Tibial nerve (tissue), 4 donors: Measurements from ENCODE around the gene MAPK10. TPM values are rescaled to one million over a fixed set of nuclear protein-coding genes. Genes with fewer than 3 reads are reported as not detected.

ENCODE experiments used
- DNase-seq, 2 donors: peaks; one replicate each; pipeline ENCODE4 v3.0.0-alpha.2; 2019; ENCODE audit warnings: low spot score in 2 of 2
- H3K27ac ChIP-seq, 4 donors: fragments of 200-600 bp; sonication (generic) in 3 of 4; one replicate each; pipeline ENCODE4 v1.5.1; 2017 to 2019; ENCODE audit warnings: mild to moderate bottlenecking in 1 of 4
- H3K27me3 ChIP-seq, 2 donors: fragments of 200-600 bp; sonication (generic) in 1 of 2; one replicate each; pipeline versions ENCODE4 v1.5.1 to v1.6.0; 2017 to 2019
- H3K36me3 ChIP-seq, 3 donors: fragments of 200-600 bp; sonication (generic); one replicate each; pipeline ENCODE4 v1.5.1; 2018 to 2019
- H3K4me1 ChIP-seq, 4 donors: fragments of 200-600 bp; sonication (generic) in 3 of 4; one replicate each; pipeline ENCODE4 v1.5.1; 2017 to 2019
- H3K4me3 ChIP-seq, 4 donors: fragments of 200-600 bp; sonication (generic) in 3 of 4; one replicate each; pipeline ENCODE4 v1.5.1; 2017 to 2019; ENCODE audit warnings: mild to moderate bottlenecking in 1 of 4, moderate library complexity in 1 of 4
- H3K9me3 ChIP-seq, 4 donors: fragments of 200-600 bp; sonication (generic) in 3 of 4; one replicate each; pipeline ENCODE4 v1.5.1; 2017 to 2019
- EP300 ChIP-seq, 2 donors: sonication (generic); formaldehyde crosslinking; IDR thresholded peaks; one replicate each; pipeline ENCODE4 v1.6.1; 2017; ENCODE audit warnings: antibody characterized with exemption in 2 of 2, mild to moderate bottlenecking in 1 of 2
- POLR2A ChIP-seq, 2 donors: fragments of 450-650 bp; IDR thresholded peaks; one replicate each; pipeline ENCODE4 v1.6.1; 2017; ENCODE audit warnings: antibody characterized with exemption in 2 of 2, mild to moderate bottlenecking in 2 of 2, moderate library complexity in 2 of 2
- WGBS, 2 donors: methylation state at CpG; one replicate each; pipeline ENCODE4 v1.1.5; 2018; 5-methylcytosine and 5-hydroxymethylcytosine counted together
- total RNA-seq, 4 donors: library from RNA; depleted of rRNA; stranded (reverse); fragments of >200 nt; gene quantifications; one replicate each; pipeline ENCODE4 v1.1.0, GENCODE V29; 2016
- TF ChIP-seq, protein P1 (sequence below), 5 experiments: fragments of 200-600 bp in 3 of 5; fragments of 450-650 bp in 2 of 5; sonication (generic) in 3 of 5; IDR thresholded peaks; one replicate each; pipeline ENCODE4 v1.5.1; 2016 to 2019; ENCODE audit warnings: antibody characterized with exemption in 5 of 5, mild to moderate bottlenecking in 3 of 5, moderate library complexity in 2 of 5

The MAPK10 gene
- total RNA-seq, 4 donors from 2014 or later: 20.7 to 34.5 (median 28.0) TPM

GRCh38 chr4:86044593-86044985, 315.3 kb downstream of the MAPK10 start:
- H3K4me1 ChIP-seq: peaks cover 0 to 6% (median 0%) of the 10 kb centered on the region in 4 donors
- no peak overlapping the region for H3K27ac ChIP-seq
- no peaks in the 10 kb centered on the region for H3K27me3 ChIP-seq
- no peak overlapping the region for H3K4me3 ChIP-seq
- H3K9me3 ChIP-seq: peaks cover 0 to 6% (median 0%) of the 10 kb centered on the region in 4 donors
- H3K36me3 ChIP-seq: no peaks in the 10 kb centered on the region
- WGBS, 2 donors: 45 to 59% methylated on average over 3 of the region's 3 CpGs
- DNase-seq: no peak
- TF ChIP-seq EP300 (IDR thresholded peaks at IDR 0.05) (no peak), POLR2A (IDR thresholded peaks at IDR 0.05) (no peak)
- TF ChIP-seq, protein P1, sequence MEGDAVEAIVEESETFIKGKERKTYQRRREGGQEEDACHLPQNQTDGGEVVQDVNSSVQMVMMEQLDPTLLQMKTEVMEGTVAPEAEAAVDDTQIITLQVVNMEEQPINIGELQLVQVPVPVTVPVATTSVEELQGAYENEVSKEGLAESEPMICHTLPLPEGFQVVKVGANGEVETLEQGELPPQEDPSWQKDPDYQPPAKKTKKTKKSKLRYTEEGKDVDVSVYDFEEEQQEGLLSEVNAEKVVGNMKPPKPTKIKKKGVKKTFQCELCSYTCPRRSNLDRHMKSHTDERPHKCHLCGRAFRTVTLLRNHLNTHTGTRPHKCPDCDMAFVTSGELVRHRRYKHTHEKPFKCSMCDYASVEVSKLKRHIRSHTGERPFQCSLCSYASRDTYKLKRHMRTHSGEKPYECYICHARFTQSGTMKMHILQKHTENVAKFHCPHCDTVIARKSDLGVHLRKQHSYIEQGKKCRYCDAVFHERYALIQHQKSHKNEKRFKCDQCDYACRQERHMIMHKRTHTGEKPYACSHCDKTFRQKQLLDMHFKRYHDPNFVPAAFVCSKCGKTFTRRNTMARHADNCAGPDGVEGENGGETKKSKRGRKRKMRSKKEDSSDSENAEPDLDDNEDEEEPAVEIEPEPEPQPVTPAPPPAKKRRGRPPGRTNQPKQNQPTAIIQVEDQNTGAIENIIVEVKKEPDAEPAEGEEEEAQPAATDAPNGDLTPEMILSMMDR (IDR thresholded peaks at IDR 0.05): no peak

- Histone ChIP-seq H3K4me1 (peaks cover 0 to 6% (median 0%) of the 10 kb centered on the region in 4 donors), H3K9me3 (peaks cover 0 to 6% (median 0%) of the 10 kb centered on the region in 4 donors), H3K4me3 (no peak overlapping the region), H3K36me3 (no peaks in the 10 kb centered on the region), H3K27ac (no peak overlapping the region), H3K27me3 (no peaks in the 10 kb centered on the region)
- WGBS, 2 donors: 16 to 21% methylated on average over 8 of the region's 8 CpGs
- no peak for TF ChIP-seq EP300 (IDR thresholded peaks at IDR 0.05)
- TF ChIP-seq, protein P1 (IDR thresholded peaks at IDR 0.05): peak; percentile 34 to 75 (median 70)
- no peak for TF ChIP-seq POLR2A (IDR thresholded peaks at IDR 0.05)
- DNase-seq: peak in 1 of 2 donors; percentile 82
Measured at GRCh38 chr4:86043755-86044592, 315.9 kb downstream of the MAPK10 start.

DNA sequence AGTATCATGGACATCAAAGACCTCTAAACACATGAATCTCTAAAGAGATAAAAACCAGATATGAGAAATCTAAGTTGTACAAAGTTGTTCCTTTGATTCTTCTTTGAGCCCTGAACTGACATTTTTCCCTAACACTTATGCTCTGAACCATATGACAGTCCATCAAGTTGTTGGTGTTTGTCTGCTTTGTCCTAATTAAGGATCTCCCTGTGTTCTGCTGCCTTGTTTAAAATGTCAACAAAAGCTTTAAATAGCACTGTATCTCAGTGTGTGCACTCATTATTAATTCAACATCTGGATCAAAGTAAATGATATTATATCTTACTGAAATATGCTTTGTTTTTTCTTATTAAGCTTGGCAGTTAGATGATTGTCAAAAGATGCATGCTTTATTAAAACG, 321.8 kb downstream of the MAPK10 start:
- peaks cover 0 to 6% (median 0%) of the 10 kb centered on the region in 4 donors for H3K9me3 ChIP-seq
- no peak overlapping the region for H3K4me3 ChIP-seq
- peaks cover 0 to 10% (median 4%) of the 10 kb centered on the region in 4 donors for H3K4me1 ChIP-seq
- no peak for DNase-seq
- no peaks in the 10 kb centered on the region for H3K36me3 ChIP-seq
- WGBS, 2 donors: 86 to 88% methylated on average over 1 of the region's 1 CpG
- no peak overlapping the region for H3K27ac ChIP-seq
- H3K27me3 ChIP-seq: no peaks in the 10 kb centered on the region
- TF ChIP-seq POLR2A (IDR thresholded peaks at IDR 0.05): no peak
- no peak for TF ChIP-seq EP300 (IDR thresholded peaks at IDR 0.05)
- TF ChIP-seq, protein P1 (IDR thresholded peaks at IDR 0.05): no peak

- 73 to 78% methylated on average over 4 of the region's 4 CpGs for WGBS, 2 donors
- no peak overlapping the region for H3K27ac ChIP-seq
- H3K4me1 ChIP-seq: peaks cover 0 to 20% (median 7%) of the 10 kb centered on the region in 4 donors
- H3K36me3 ChIP-seq: no peaks in the 10 kb centered on the region
- peaks cover 0 to 4% (median 0%) of the 10 kb centered on the region in 4 donors for H3K9me3 ChIP-seq
- H3K4me3 ChIP-seq: no peak overlapping the region
- TF ChIP-seq, protein P1 (IDR thresholded peaks at IDR 0.05): no peak
- no peak for TF ChIP-seq POLR2A (IDR thresholded peaks at IDR 0.05)
- TF ChIP-seq EP300 (IDR thresholded peaks at IDR 0.05): no peak
- no peak for DNase-seq
- H3K27me3 ChIP-seq: no peaks in the 10 kb centered on the region
Measured at GRCh38 chr4:86036736-86037135, 323.1 kb downstream of the MAPK10 start.

DNA sequence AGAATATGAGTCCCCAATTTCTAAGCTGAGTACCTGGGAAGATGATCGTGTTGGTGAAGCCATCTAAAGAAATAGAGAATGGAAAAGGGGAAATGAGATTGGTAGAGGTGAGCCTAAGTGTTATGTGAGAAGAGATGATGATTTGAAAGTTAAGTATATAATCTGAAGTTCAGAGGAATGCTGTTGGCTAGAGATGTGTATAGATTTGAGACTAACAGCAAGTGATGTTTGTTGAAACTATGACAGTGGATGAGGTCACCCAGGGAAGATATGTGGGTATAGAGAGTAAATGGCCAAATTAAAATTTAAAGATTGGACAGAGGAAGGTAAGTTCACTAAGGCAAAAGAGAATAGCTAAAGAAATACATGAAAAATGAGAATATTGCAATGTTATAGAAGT, 324.2 kb downstream of the MAPK10 start:
- H3K27ac ChIP-seq: no peak overlapping the region
- H3K36me3 ChIP-seq: no peaks in the 10 kb centered on the region
- peaks cover 0 to 20% (median 7%) of the 10 kb centered on the region in 4 donors for H3K4me1 ChIP-seq
- no peak for TF ChIP-seq EP300 (IDR thresholded peaks at IDR 0.05)
- TF ChIP-seq POLR2A (IDR thresholded peaks at IDR 0.05): no peak
- TF ChIP-seq, protein P1 (IDR thresholded peaks at IDR 0.05): no peak
- no peaks in the 10 kb centered on the region for H3K9me3 ChIP-seq
- no peaks in the 10 kb centered on the region for H3K27me3 ChIP-seq
- WGBS, 2 donors: 94 to 96% methylated on average over 1 of the region's 1 CpG
- DNase-seq: no peak
- H3K4me3 ChIP-seq: no peak overlapping the region
